ENCODE measurements around the gene BLOC1S3. TPM values are rescaled to one million over a fixed set of nuclear protein-coding genes. Genes with fewer than 3 reads are reported as not detected.

BLOC1S3 gene
- total and polyA plus RNA-seq, 2 of the 13 experiments (the other 11 are each of a cell fraction or from before 2014, with no cell fraction given) = 4.3 to 4.8 TPM

GRCh38 chr19:45154064-45154827, 24.3 kb upstream of the BLOC1S3 start (continued):
- peak; percentile 27; the same call in 1 of the 2 replicates for TF ChIP-seq TFAP4 (IDR thresholded peaks at IDR 0.05; ENCODE audit: borderline replicate concordance, low read depth)
- no peak for TF ChIP-seq CC2D1A (CRISPR knock-in tag; IDR thresholded peaks at IDR 0.05)
- TF ChIP-seq AKAP8 (CRISPR knock-in tag; IDR thresholded peaks at IDR 0.05) = no peak
- no peak for TF ChIP-seq ZSCAN20 (CRISPR knock-in tag; IDR thresholded peaks at IDR 0.05; ENCODE audit: borderline replicate concordance)
- TF ChIP-seq ZNF142 (CRISPR knock-in tag; IDR thresholded peaks at IDR 0.05) = no peak
- TF ChIP-seq NR3C1 (CRISPR knock-in tag; IDR thresholded peaks at IDR 0.05) = no peak
- TF ChIP-seq HNF1A (IDR thresholded peaks at IDR 0.05; ENCODE audit: low read depth) = no peak
- TF ChIP-seq HNF1A (CRISPR knock-in tag; IDR thresholded peaks at IDR 0.05; ENCODE audit: borderline replicate concordance) = peak; percentile 47; the same call in 1 of the 2 replicates
- peak; percentile 77 for TF ChIP-seq ZNF350 (CRISPR knock-in tag; IDR thresholded peaks at IDR 0.05; ENCODE audit: borderline replicate concordance, low read depth)
- TF ChIP-seq ZNF691 (CRISPR knock-in tag; IDR thresholded peaks at IDR 0.05; ENCODE audit: borderline replicate concordance, low read depth) = no peak
- TF ChIP-seq GLI4 (CRISPR knock-in tag; IDR thresholded peaks at IDR 0.05; ENCODE audit: borderline replicate concordance) = no peak
- TF ChIP-seq NFKB2 (CRISPR knock-in tag; IDR thresholded peaks at IDR 0.05; ENCODE audit: borderline replicate concordance) = no peak
- peak; percentile 35; the same call in 1 of the 2 replicates for TF ChIP-seq MAFF (IDR thresholded peaks at IDR 0.05; ENCODE audit: low read depth, low read length)
- no peak for TF ChIP-seq HNRNPLL (IDR thresholded peaks at IDR 0.05; ENCODE audit: low read depth, low read length, poor library complexity, severe bottlenecking)
- no peak for TF ChIP-seq PBX3 (CRISPR knock-in tag; IDR thresholded peaks at IDR 0.05; ENCODE audit: borderline replicate concordance)

Data from HepG2 (cell line).